ENCODE results near the gene VAPA. TPM values are rescaled to one million over a fixed set of nuclear protein-coding genes. Genes with fewer than 3 reads are reported as not detected.

VAPA gene
- total RNA-seq, 1 donor from 2014 or later = 208 TPM

GRCh38 chr18:9869715-9870430 lies 43.9 kb upstream of the VAPA start:
- no peaks in the 10 kb centered on the region for H3K27me3 ChIP-seq (ENCODE audit: low read depth)
- H3K9me3 ChIP-seq (replicated peaks) = peaks cover 20% of the 10 kb centered on the region
- no peaks in the 10 kb centered on the region for H3K4me1 ChIP-seq
- intact Hi-C loops (cut with micrococcal nuclease) = no loop called here
- H3K4me3 ChIP-seq = no peak overlapping the region
- no peak for TF ChIP-seq CTCF (IDR thresholded peaks at IDR 0.05; ENCODE audit: borderline replicate concordance)
- DNase-seq = no peak
- no peak overlapping the region for H3K27ac ChIP-seq (replicated peaks)
- no peaks in the 10 kb centered on the region for H3K36me3 ChIP-seq

DNA sequence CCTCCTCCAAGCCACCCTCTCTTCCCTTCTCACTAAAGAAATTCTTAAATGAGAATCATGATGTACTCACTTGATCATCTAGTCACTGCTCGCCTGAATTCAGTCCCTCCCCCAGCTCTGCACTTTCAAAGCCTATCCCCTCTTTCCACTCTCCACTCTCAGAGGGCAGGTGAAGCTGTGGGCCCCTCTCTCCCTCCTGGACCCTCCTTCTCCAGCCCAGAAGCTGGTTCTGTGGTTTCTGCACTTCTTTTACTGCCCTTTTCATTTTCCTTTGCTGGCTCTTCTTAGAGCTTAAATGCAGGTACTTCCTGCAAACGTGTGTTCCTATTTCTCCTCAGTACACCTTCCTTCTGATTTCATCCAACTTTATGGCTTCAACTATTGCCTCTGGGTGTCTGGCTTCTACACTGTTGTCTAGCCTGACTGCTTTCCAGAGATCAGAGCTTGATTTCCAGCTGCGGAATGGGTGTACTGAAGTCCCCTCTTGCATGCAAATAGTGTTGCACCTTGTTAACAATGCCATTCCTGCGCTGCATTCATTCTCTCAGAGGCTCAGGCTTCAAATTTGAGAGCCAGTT lies 43.3 kb upstream of the VAPA start:
- no peaks in the 10 kb centered on the region for H3K4me1 ChIP-seq
- DNase-seq = no peak
- H3K27me3 ChIP-seq (ENCODE audit: low read depth) = no peaks in the 10 kb centered on the region
- intact Hi-C loops (cut with micrococcal nuclease) = no loop called here
- peaks cover 14% of the 10 kb centered on the region for H3K9me3 ChIP-seq (replicated peaks)
- H3K27ac ChIP-seq (replicated peaks) = no peak overlapping the region
- no peak overlapping the region for H3K4me3 ChIP-seq
- TF ChIP-seq CTCF (IDR thresholded peaks at IDR 0.05; ENCODE audit: borderline replicate concordance) = no peak
- no peaks in the 10 kb centered on the region for H3K36me3 ChIP-seq

GRCh38 chr18:9871244-9871746 lies 42.5 kb upstream of the VAPA start:
- Histone ChIP-seq H3K36me3 (no peaks in the 10 kb centered on the region), H3K9me3 (replicated peaks) (peaks cover 6% of the 10 kb centered on the region), H3K4me1 (no peaks in the 10 kb centered on the region), H3K27me3 (ENCODE audit: low read depth) (no peaks in the 10 kb centered on the region), H3K27ac (replicated peaks) (no peak overlapping the region), H3K4me3 (no peak overlapping the region)
- DNase-seq = no peak
- intact Hi-C loops (cut with micrococcal nuclease) = no loop called here
- no peak for TF ChIP-seq CTCF (IDR thresholded peaks at IDR 0.05; ENCODE audit: borderline replicate concordance)

DNA sequence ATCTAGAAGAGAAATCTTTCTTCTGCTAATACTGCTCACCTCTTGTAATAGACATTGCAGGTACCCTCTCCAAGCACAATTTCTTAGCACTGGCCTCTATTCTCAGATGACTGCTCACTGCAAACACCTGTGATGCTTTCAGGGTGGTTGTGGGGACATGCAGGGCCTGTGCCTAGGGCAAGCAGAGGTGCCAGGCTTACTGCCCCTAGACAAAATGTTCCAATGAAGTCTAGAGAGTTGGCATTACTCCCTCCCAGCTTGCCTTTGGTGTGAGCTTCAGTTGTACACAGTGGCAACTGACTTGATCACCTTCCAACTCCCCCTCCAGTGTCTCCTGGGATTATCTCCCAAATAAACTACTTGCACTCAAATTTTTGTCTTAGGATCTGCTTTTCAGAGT lies 41.0 kb upstream of the VAPA start:
- no peaks in the 10 kb centered on the region for H3K9me3 ChIP-seq (replicated peaks)
- H3K4me3 ChIP-seq = no peak overlapping the region
- no peak for DNase-seq
- H3K27ac ChIP-seq (replicated peaks) = no peak overlapping the region
- no peaks in the 10 kb centered on the region for H3K36me3 ChIP-seq
- no peaks in the 10 kb centered on the region for H3K27me3 ChIP-seq (ENCODE audit: low read depth)
- TF ChIP-seq CTCF (IDR thresholded peaks at IDR 0.05; ENCODE audit: borderline replicate concordance) = no peak
- peaks cover 12% of the 10 kb centered on the region for H3K4me1 ChIP-seq
- intact Hi-C loops (cut with micrococcal nuclease) = no loop called here

DNA sequence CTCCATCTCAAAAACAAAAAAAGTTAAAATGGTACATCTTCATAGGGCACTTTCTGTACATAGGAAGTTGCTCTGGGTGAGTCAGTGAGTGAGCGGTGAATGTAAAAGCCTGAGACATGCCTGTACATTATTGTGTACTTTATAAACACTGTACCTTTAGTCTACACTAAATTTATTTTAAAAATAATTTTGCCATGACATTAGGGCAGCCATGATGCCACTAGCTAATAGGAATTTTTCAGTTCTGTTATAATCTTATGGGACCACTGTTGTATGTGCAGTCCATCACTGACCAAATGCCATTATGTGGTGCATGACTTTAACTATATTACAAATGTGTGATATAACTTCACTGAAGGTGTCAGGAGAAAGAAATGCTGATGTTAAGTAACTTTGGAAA lies 39.1 kb upstream of the VAPA start:
- H3K4me3 ChIP-seq = no peak overlapping the region
- H3K36me3 ChIP-seq = no peaks in the 10 kb centered on the region
- no peaks in the 10 kb centered on the region for H3K9me3 ChIP-seq (replicated peaks)
- no peak overlapping the region for H3K27ac ChIP-seq (replicated peaks)
- intact Hi-C loops (cut with micrococcal nuclease) = no loop called here
- H3K27me3 ChIP-seq (ENCODE audit: low read depth) = no peaks in the 10 kb centered on the region
- DNase-seq = no peak
- no peak for TF ChIP-seq CTCF (IDR thresholded peaks at IDR 0.05; ENCODE audit: borderline replicate concordance)
- H3K4me1 ChIP-seq = peaks cover 13% of the 10 kb centered on the region
